Neural crest cell (in vitro differentiated cells): ENCODE measurements around the gene FAM81A. TPM values are rescaled to one million over a fixed set of nuclear protein-coding genes. Genes with fewer than 3 reads are reported as not detected.

Experiments
- DNase-seq: peaks from one replicate; pipeline ENCODE4 v3.0.0; 2021; ENCODE audit warnings: low read depth, mixed read lengths, low spot score
- H3K27ac Mint-ChIP-seq: one replicate; pipeline ENCODE4 v1.8.0; 2021; ENCODE audit warnings: mild to moderate bottlenecking, mixed read lengths; ENCODE audit not compliant: unreplicated experiment
- H3K27me3 Mint-ChIP-seq: 2 replicates; pipeline ENCODE4 v1.8.0; 2021; ENCODE audit warnings: low read depth, mild to moderate bottlenecking, mixed read lengths
- H3K36me3 Mint-ChIP-seq: 2 replicates; pipeline ENCODE4 v1.8.0; 2021; ENCODE audit warnings: low read depth, mild to moderate bottlenecking, mixed read lengths
- H3K4me1 Mint-ChIP-seq: 2 replicates; pipeline ENCODE4 v1.8.0; 2021; ENCODE audit warnings: mixed read lengths
- H3K4me3 Mint-ChIP-seq: one replicate; pipeline ENCODE4 v1.8.0; 2021; ENCODE audit warnings: mild to moderate bottlenecking, mixed read lengths
- H3K9me3 Mint-ChIP-seq: 2 replicates; pipeline ENCODE4 v1.8.0; 2021; ENCODE audit warnings: mixed read lengths
- CTCF ChIP-seq: fragments of 200-600 bp; sonication (generic); conservative IDR thresholded peaks from 2 replicates; pipeline ENCODE4 v1.5.0; 2021; ENCODE audit warnings: antibody characterized with exemption, mild to moderate bottlenecking
- total RNA-seq: library from RNA; stranded (reverse); gene quantifications from 2 replicates; pipeline ENCODE4 v1.2.1, GENCODE V29; 2021

The FAM81A gene
- total RNA-seq, 1 donor from 2014 or later = 4.2 TPM

- no peak for TF ChIP-seq CTCF
- Mint-ChIP-seq H3K9me3 (peaks cover 4% of the 10 kb centered on the region), H3K4me1 (no peaks in the 10 kb centered on the region), H3K27me3 (peaks cover 6% of the 10 kb centered on the region), H3K27ac (peak overlapping the region; percentile 59), H3K36me3 (no peaks in the 10 kb centered on the region), H3K4me3 (no peak overlapping the region)
- no peak for DNase-seq
These were observed 105.9 kb downstream of the FAM81A start for GRCh38 chr15:59543721-59544547.

- no peak overlapping the region for H3K27ac Mint-ChIP-seq
- no peaks in the 10 kb centered on the region for H3K4me1 Mint-ChIP-seq
- no peak overlapping the region for H3K4me3 Mint-ChIP-seq
- H3K27me3 Mint-ChIP-seq = peaks cover 6% of the 10 kb centered on the region
- DNase-seq = no peak
- TF ChIP-seq CTCF = no peak
- H3K36me3 Mint-ChIP-seq = no peaks in the 10 kb centered on the region
- H3K9me3 Mint-ChIP-seq = peaks cover 4% of the 10 kb centered on the region
These were observed 107.6 kb downstream of the FAM81A start for GRCh38 chr15:59545573-59545972.

GRCh38 chr15:59548501-59549226, 110.7 kb downstream of the FAM81A start:
- DNase-seq = no peak
- Mint-ChIP-seq H3K27me3 (no peaks in the 10 kb centered on the region), H3K4me1 (peaks cover 4% of the 10 kb centered on the region), H3K27ac (no peak overlapping the region), H3K36me3 (no peaks in the 10 kb centered on the region), H3K4me3 (no peak overlapping the region), H3K9me3 (peaks cover 4% of the 10 kb centered on the region)
- TF ChIP-seq CTCF = no peak

- no peaks in the 10 kb centered on the region for H3K27me3 Mint-ChIP-seq
- H3K4me3 Mint-ChIP-seq = no peak overlapping the region
- DNase-seq = no peak
- TF ChIP-seq CTCF = no peak
- peaks cover 4% of the 10 kb centered on the region for H3K9me3 Mint-ChIP-seq
- peaks cover 4% of the 10 kb centered on the region for H3K4me1 Mint-ChIP-seq
- no peaks in the 10 kb centered on the region for H3K36me3 Mint-ChIP-seq
- no peak overlapping the region for H3K27ac Mint-ChIP-seq
These were observed 111.6 kb downstream of the FAM81A start for GRCh38 chr15:59549301-59550185.

- Mint-ChIP-seq H3K36me3 (no peaks in the 10 kb centered on the region), H3K4me1 (peaks cover 4% of the 10 kb centered on the region), H3K4me3 (no peak overlapping the region), H3K9me3 (peaks cover 4% of the 10 kb centered on the region), H3K27ac (peak overlapping the region; percentile 47), H3K27me3 (no peaks in the 10 kb centered on the region)
- no peak for TF ChIP-seq CTCF
- DNase-seq = no peak
These were observed 112.5 kb downstream of the FAM81A start for GRCh38 chr15:59550530-59550929.
